ENCODE results near the gene SSBP4. TPM values are rescaled to one million over a fixed set of nuclear protein-coding genes. Genes with fewer than 3 reads are reported as not detected.

The SSBP4 gene
- polyA plus RNA-seq, 1 donor = 57.8 TPM

DNA sequence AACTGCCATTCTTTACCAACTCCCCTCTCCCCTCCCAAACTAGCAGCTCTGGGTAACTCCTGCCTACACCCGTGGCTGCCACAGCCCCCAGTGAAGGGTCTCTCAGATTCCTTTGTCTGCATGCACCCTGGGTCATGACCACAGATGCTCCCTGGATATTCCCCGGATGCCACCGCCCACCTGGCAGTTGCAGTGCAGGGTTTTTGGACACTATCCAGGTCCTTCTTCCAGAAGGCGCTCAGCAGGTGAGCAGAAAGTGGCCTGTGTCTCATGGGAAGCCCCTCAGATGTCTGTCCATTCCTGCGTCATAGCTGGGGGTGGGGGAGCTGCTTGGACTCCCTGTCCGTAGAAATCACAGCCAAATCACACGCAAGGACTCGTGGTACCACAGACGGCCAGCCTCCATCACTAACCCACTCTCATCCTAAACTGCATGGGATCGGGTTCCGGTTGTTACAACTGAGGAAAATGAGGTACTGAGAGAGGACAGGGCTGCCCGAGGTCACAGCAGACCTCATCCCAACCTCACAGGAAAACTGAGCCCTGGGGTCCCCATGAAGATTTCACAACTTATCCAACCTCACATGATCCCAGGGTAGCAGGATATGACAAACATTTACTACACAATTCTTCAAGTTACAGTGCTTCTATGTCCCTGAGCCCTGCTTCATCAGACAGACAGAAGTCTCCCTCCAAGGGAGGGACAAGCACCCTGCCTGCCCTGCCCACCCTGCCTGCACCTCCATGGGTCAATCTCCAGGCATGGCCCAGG, 64.1 kb downstream of the SSBP4 start:
- no peak for DNase-seq

Other genes with a start within 250 kb of the SSBP4 start
- gene IFI30, start 245.6 kb upstream of the SSBP4 start, polyA plus RNA-seq (ENCODE audit: insufficient read length) = 11.3 TPM
- gene MPV17L2, start 226.2 kb upstream of the SSBP4 start, polyA plus RNA-seq (ENCODE audit: insufficient read length) = 8.6 TPM
- 3.8 TPM for gene RAB3A, start 215.4 kb upstream of the SSBP4 start, polyA plus RNA-seq (ENCODE audit: insufficient read length)
- gene PDE4C, start 193.0 kb upstream of the SSBP4 start, polyA plus RNA-seq (ENCODE audit: insufficient read length) = 0.75 TPM
- 7.2 TPM for gene IQCN, start 144.9 kb upstream of the SSBP4 start, polyA plus RNA-seq (ENCODE audit: insufficient read length)
- gene JUND, start 137.8 kb upstream of the SSBP4 start, polyA plus RNA-seq (ENCODE audit: insufficient read length) = 55.1 TPM
- gene LSM4, start 96.3 kb upstream of the SSBP4 start, polyA plus RNA-seq (ENCODE audit: insufficient read length) = 84.7 TPM
- gene PGPEP1, start 78.8 kb upstream of the SSBP4 start, polyA plus RNA-seq (ENCODE audit: insufficient read length) = 27.2 TPM
- 4.2 TPM for gene GDF15, start 33.2 kb upstream of the SSBP4 start, polyA plus RNA-seq (ENCODE audit: insufficient read length)
- 0.52 TPM for gene LRRC25, start 21.8 kb upstream of the SSBP4 start, polyA plus RNA-seq (ENCODE audit: insufficient read length)
- 101 TPM for gene ISYNA1, start 18.7 kb downstream of the SSBP4 start, polyA plus RNA-seq (ENCODE audit: insufficient read length)
- 8.4 TPM for gene ELL, start 102.7 kb downstream of the SSBP4 start, polyA plus RNA-seq (ENCODE audit: insufficient read length)
- 152 TPM for gene FKBP8, start 124.2 kb downstream of the SSBP4 start, polyA plus RNA-seq (ENCODE audit: insufficient read length)
- 56.5 TPM for gene KXD1, start 138.5 kb downstream of the SSBP4 start, polyA plus RNA-seq (ENCODE audit: insufficient read length)
- 717 TPM for gene UBA52, start 152.5 kb downstream of the SSBP4 start, polyA plus RNA-seq (ENCODE audit: insufficient read length)
- gene REX1BD, start 169.4 kb downstream of the SSBP4 start, polyA plus RNA-seq (ENCODE audit: insufficient read length) = 22.5 TPM
- gene CRLF1, start 187.4 kb downstream of the SSBP4 start, polyA plus RNA-seq (ENCODE audit: insufficient read length) = 3.4 TPM
- gene TMEM59L, start 193.5 kb downstream of the SSBP4 start, polyA plus RNA-seq (ENCODE audit: insufficient read length) = 2.5 TPM
- 5.2 TPM for gene KLHL26, start 217.6 kb downstream of the SSBP4 start, polyA plus RNA-seq (ENCODE audit: insufficient read length)